HG03575 (cell line): Measurements from ENCODE around the gene DNAJC18.

ENCODE experiments used
- ATAC-seq: cut with Tn5 transposase; IDR thresholded peaks from one replicate; pipeline ENCODE4 v1.9.1; 2021; ENCODE audit not compliant: unreplicated experiment, insufficient number of reproducible peaks, low FRiP score; ENCODE audit errors: extremely low read depth

DNAJC18 gene

GRCh38 chr5:139381837-139382761 is 57.2 kb downstream of the DNAJC18 start:
- ATAC-seq = no peak

GRCh38 chr5:139379626-139380449 is 59.5 kb downstream of the DNAJC18 start:
- no peak for ATAC-seq

- no peak for ATAC-seq
Measured at GRCh38 chr5:139378941-139379361, 60.4 kb downstream of the DNAJC18 start.

GRCh38 chr5:139378101-139378825 is 61.1 kb downstream of the DNAJC18 start:
- ATAC-seq = no peak

- no peak for ATAC-seq
Measured at GRCh38 chr5:139377226-139377625, 62.1 kb downstream of the DNAJC18 start.

GRCh38 chr5:139376364-139376763 is 63.0 kb downstream of the DNAJC18 start:
- ATAC-seq = no peak

- ATAC-seq = no peak
Measured at GRCh38 chr5:139374909-139375308, 64.4 kb downstream of the DNAJC18 start.

GRCh38 chr5:139371482-139372435 is 67.6 kb downstream of the DNAJC18 start:
- no peak for ATAC-seq

- no peak for ATAC-seq
Measured at GRCh38 chr5:139369181-139369580, 70.1 kb downstream of the DNAJC18 start.

- no peak for ATAC-seq
Measured at GRCh38 chr5:139368613-139369012, 70.7 kb downstream of the DNAJC18 start.

- no peak for ATAC-seq
Measured at GRCh38 chr5:139364466-139364865, 74.9 kb downstream of the DNAJC18 start.

GRCh38 chr5:139363937-139364336 is 75.4 kb downstream of the DNAJC18 start:
- no peak for ATAC-seq

GRCh38 chr5:139361835-139362429 is 77.4 kb downstream of the DNAJC18 start:
- ATAC-seq = no peak

GRCh38 chr5:139360384-139360783 is 78.9 kb downstream of the DNAJC18 start:
- no peak for ATAC-seq
